Cardiac fibroblast (primary cell): ENCODE results near the gene VEGFA.
A peak's percentile ranks its signal among the peaks of the same experiment; 100 is the strongest.

ENCODE experiments used
- DNase-seq, 2 donors: peaks; one replicate each; pipeline versions ENCODE4 v3.0.0 to v3.0.0-alpha.2; 2010; ENCODE audit warnings: low read depth in 2 of 2
- H3K4me3 ChIP-seq, 2 donors: replicated peaks in 1 of 2; 1 replicate in 1 of 2; 2 replicates in 1 of 2; pipeline ENCODE4 v1.5.1; 2011; ENCODE audit warnings: low read depth in 2 of 2, low read length in 2 of 2, mild to moderate bottlenecking in 2 of 2, moderate library complexity in 1 of 2
- CTCF ChIP-seq: IDR thresholded peaks from one replicate; pipeline ENCODE4 v1.5.1; 2011; ENCODE audit warnings: low read depth, mild to moderate bottlenecking, low read length, inconsistent platforms

Gene VEGFA

GRCh38 chr6:43742931-43743632 lies 26.9 kb upstream of the VEGFA start:
- no peak overlapping the region for H3K4me3 ChIP-seq
- TF ChIP-seq CTCF, result no peak
- DNase-seq, result no peak

- TF ChIP-seq CTCF, result no peak
- H3K4me3 ChIP-seq, result no peak overlapping the region
- no peak for DNase-seq
These were observed 26.2 kb upstream of the VEGFA start for GRCh38 chr6:43743682-43744381.

GRCh38 chr6:43744491-43744890 lies 25.5 kb upstream of the VEGFA start:
- no peak for DNase-seq
- no peak overlapping the region for H3K4me3 ChIP-seq
- no peak for TF ChIP-seq CTCF

- no peak for DNase-seq
- no peak overlapping the region for H3K4me3 ChIP-seq
- TF ChIP-seq CTCF, result no peak
These were observed 24.9 kb upstream of the VEGFA start for GRCh38 chr6:43744931-43745727.

GRCh38 chr6:43746071-43746470 lies 23.9 kb upstream of the VEGFA start:
- TF ChIP-seq CTCF, result no peak
- no peak for DNase-seq
- H3K4me3 ChIP-seq, result no peak overlapping the region

GRCh38 chr6:43746613-43747102 lies 23.4 kb upstream of the VEGFA start:
- no peak overlapping the region for H3K4me3 ChIP-seq
- peak in 1 of 2 donors; percentile 35 for DNase-seq
- TF ChIP-seq CTCF, result no peak
